ENCODE measurements around the gene GLB1L2.

DNA sequence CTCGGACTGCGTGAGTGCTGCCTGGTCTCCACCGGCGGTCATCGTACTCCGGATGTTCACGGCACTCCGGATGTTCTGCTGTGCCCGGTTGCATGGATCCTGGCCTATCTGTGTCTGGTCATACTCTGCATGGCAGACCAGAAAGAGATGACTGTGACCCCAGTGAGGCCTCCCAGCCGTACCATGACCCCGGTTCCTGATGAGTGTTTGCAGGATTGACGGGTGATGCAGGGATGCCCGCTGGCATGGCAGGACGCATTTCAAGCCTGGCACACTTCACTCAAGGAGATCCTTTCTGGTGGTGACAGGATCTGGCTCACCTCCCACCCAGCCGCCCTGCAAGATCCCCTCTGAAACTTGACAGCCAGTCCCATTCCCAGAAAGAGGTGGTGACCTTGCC lies 6.3 kb downstream of the GLB1L2 start:
- no peak for TF ChIP-seq POLR2A (IDR thresholded peaks at IDR 0.05; ENCODE audit: low read depth)
- TF ChIP-seq, protein P1, sequence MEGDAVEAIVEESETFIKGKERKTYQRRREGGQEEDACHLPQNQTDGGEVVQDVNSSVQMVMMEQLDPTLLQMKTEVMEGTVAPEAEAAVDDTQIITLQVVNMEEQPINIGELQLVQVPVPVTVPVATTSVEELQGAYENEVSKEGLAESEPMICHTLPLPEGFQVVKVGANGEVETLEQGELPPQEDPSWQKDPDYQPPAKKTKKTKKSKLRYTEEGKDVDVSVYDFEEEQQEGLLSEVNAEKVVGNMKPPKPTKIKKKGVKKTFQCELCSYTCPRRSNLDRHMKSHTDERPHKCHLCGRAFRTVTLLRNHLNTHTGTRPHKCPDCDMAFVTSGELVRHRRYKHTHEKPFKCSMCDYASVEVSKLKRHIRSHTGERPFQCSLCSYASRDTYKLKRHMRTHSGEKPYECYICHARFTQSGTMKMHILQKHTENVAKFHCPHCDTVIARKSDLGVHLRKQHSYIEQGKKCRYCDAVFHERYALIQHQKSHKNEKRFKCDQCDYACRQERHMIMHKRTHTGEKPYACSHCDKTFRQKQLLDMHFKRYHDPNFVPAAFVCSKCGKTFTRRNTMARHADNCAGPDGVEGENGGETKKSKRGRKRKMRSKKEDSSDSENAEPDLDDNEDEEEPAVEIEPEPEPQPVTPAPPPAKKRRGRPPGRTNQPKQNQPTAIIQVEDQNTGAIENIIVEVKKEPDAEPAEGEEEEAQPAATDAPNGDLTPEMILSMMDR (IDR thresholded peaks at IDR 0.05), result no peak
- no peak for TF ChIP-seq EP300 (IDR thresholded peaks at IDR 0.05)

Measured in esophagus muscularis mucosa (tissue), 4 donors.